Neural progenitor cell (in vitro differentiated cells): ENCODE results near the gene NKAIN2.

Experiments
- EZH2phosphoT487 ChIP-seq: fragments of 200-600 bp; sonication (generic); IDR thresholded peaks from 2 replicates; pipeline ENCODE4 v1.6.1; 2017; ENCODE audit warnings: antibody characterized with exemption
- TF ChIP-seq, protein P1 (sequence below): fragments of 200-600 bp; sonication (generic); IDR thresholded peaks from 2 replicates; pipeline ENCODE4 v1.5.1; 2017; ENCODE audit warnings: antibody characterized with exemption, mild to moderate bottlenecking

- TF ChIP-seq, protein P1, sequence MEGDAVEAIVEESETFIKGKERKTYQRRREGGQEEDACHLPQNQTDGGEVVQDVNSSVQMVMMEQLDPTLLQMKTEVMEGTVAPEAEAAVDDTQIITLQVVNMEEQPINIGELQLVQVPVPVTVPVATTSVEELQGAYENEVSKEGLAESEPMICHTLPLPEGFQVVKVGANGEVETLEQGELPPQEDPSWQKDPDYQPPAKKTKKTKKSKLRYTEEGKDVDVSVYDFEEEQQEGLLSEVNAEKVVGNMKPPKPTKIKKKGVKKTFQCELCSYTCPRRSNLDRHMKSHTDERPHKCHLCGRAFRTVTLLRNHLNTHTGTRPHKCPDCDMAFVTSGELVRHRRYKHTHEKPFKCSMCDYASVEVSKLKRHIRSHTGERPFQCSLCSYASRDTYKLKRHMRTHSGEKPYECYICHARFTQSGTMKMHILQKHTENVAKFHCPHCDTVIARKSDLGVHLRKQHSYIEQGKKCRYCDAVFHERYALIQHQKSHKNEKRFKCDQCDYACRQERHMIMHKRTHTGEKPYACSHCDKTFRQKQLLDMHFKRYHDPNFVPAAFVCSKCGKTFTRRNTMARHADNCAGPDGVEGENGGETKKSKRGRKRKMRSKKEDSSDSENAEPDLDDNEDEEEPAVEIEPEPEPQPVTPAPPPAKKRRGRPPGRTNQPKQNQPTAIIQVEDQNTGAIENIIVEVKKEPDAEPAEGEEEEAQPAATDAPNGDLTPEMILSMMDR = no peak
- TF ChIP-seq EZH2phosphoT487 = no peak
Observed at GRCh38 chr6:124661097-124661661, 857.5 kb downstream of the NKAIN2 start.
